HepG2 (cell line): ENCODE measurements around the gene FBXO24. TPM values are rescaled to one million over a fixed set of nuclear protein-coding genes. Genes with fewer than 3 reads are reported as not detected.
A peak's percentile ranks its signal among the peaks of the same experiment; 100 is the strongest.

Experiments
- ATF3 ChIP-seq: sonication (generic); formaldehyde crosslinking; IDR thresholded peaks from 2 replicates; pipeline ENCODE4 v1.4.0; 2020; ENCODE audit warnings: missing genetic modification reagents
- ETV5 ChIP-seq: IDR thresholded peaks from 2 replicates; pipeline ENCODE4 v1.6.1; 2018; ENCODE audit warnings: missing biosample characterization, missing genetic modification reagents, inconsistent platforms, borderline replicate concordance
- FOSL2 ChIP-seq: sonication (generic); formaldehyde crosslinking; IDR thresholded peaks from 2 replicates; pipeline ENCODE4 v1.4.0; 2020; ENCODE audit warnings: missing genetic modification reagents
- HHEX ChIP-seq: IDR thresholded peaks from 2 replicates; pipeline ENCODE4 v1.6.1; 2016; ENCODE audit warnings: control low read depth
- KAT7 ChIP-seq: IDR thresholded peaks from 2 replicates; pipeline ENCODE4 v1.6.1; 2018; ENCODE audit warnings: borderline replicate concordance, missing compliant biosample characterization
- POLR2AphosphoS5 ChIP-seq: IDR thresholded peaks from 2 replicates; pipeline ENCODE4 v1.6.1; 2012; ENCODE audit warnings: low read depth, low read length
- SNAI1 ChIP-seq: sonication (generic); formaldehyde crosslinking; IDR thresholded peaks from 2 replicates; pipeline ENCODE4 v1.5.0; 2020; ENCODE audit warnings: mild to moderate bottlenecking, missing genetic modification reagents, borderline replicate concordance
- SOX6 ChIP-seq, 2 experiments: fragments of 450-650 bp in 1 of 2; sonication (generic) in 1 of 2; formaldehyde crosslinking in 1 of 2; IDR thresholded peaks; 2 replicates each; pipeline versions ENCODE4 v1.4.0 to v1.6.1; 2017 to 2020; ENCODE audit warnings: antibody characterized with exemption in 1 of 2, mild to moderate bottlenecking in 1 of 2, missing genetic modification reagents in 1 of 2
- SYNCRIP ChIP-seq: fragments of 200-400 bp; formaldehyde crosslinking; IDR thresholded peaks from 2 replicates; pipeline ENCODE4 v1.6.1; 2018; ENCODE audit warnings: mild to moderate bottlenecking, low read depth, low read length; ENCODE audit not compliant: insufficient read depth
- TBP ChIP-seq: sonication (generic); formaldehyde crosslinking; IDR thresholded peaks from 2 replicates; pipeline ENCODE4 v1.5.0; 2020; ENCODE audit warnings: missing genetic modification reagents
- THAP11 ChIP-seq: IDR thresholded peaks from 2 replicates; pipeline ENCODE4 v1.6.1; 2016; ENCODE audit warnings: missing biosample characterization, missing genetic modification reagents
- THYN1 ChIP-seq: sonication (generic); formaldehyde crosslinking; IDR thresholded peaks from 2 replicates; pipeline ENCODE4 v1.8.1; 2023; ENCODE audit warnings: low read depth, mild to moderate bottlenecking, moderate library complexity, missing genetic modification reagents, borderline replicate concordance
- ZFP36L1 ChIP-seq: sonication (generic); formaldehyde crosslinking; IDR thresholded peaks from 2 replicates; pipeline ENCODE4 v1.8.0; 2022; ENCODE audit warnings: mild to moderate bottlenecking, missing genetic modification reagents, moderate library complexity
- ZNF34 ChIP-seq: sonication (generic); formaldehyde crosslinking; IDR thresholded peaks from 2 replicates; pipeline ENCODE4 v1.4.0; 2020; ENCODE audit warnings: mild to moderate bottlenecking, missing genetic modification reagents, borderline replicate concordance
- ZNF501 ChIP-seq: sonication (generic); formaldehyde crosslinking; IDR thresholded peaks from 2 replicates; pipeline ENCODE4 v1.5.1; 2020; ENCODE audit warnings: mild to moderate bottlenecking, moderate library complexity, missing genetic modification reagents
- ZNF674 ChIP-seq: sonication (generic); formaldehyde crosslinking; IDR thresholded peaks from 2 replicates; pipeline ENCODE4 v1.5.0; 2020; ENCODE audit warnings: low read depth, mild to moderate bottlenecking, missing genetic modification reagents
- ZNF773 ChIP-seq: sonication (generic); formaldehyde crosslinking; IDR thresholded peaks from 2 replicates; pipeline ENCODE4 v1.4.0; 2020; ENCODE audit warnings: missing genetic modification reagents, borderline replicate concordance
- polyA plus RNA-seq, 8 experiments: library from polyadenylated mRNA; depleted of rRNA in 3 of 8; stranded (reverse) in 7 of 8; unstranded in 1 of 8; fragments of >200 nt; fragmentation: Illumina TruSeq in 4 of 8; extraction: Trizol in 4 of 8; gene quantifications; 2 replicates each; pipeline versions ENCODE4 v1.2.1 to v1.2.3, GENCODE V29; 2011 to 2016; ENCODE audit warnings: low read depth in 4 of 8, missing spikeins in 1 of 8, mixed read lengths in 1 of 8; ENCODE audit not compliant: insufficient read depth in 1 of 8
- total RNA-seq, 5 experiments: library from RNA; depleted of rRNA; stranded (reverse); fragments of >200 nt; fragmentation: Illumina TruSeq; extraction: Trizol; gene quantifications; 2 replicates each; pipeline ENCODE4 v1.2.3, GENCODE V29; 2016; ENCODE audit warnings: low read depth in 1 of 5
- TF ChIP-seq, protein P1 (sequence below): sonication (generic); formaldehyde crosslinking; IDR thresholded peaks from 2 replicates; pipeline ENCODE4 v1.4.0; 2020; ENCODE audit warnings: missing genetic modification reagents

Gene FBXO24
- total and polyA plus RNA-seq, 2 of the 13 experiments (the other 11 are each of a cell fraction or from before 2014, with no cell fraction given): 0.20 to 0.55 TPM

- no peak for TF ChIP-seq ZNF773 (CRISPR knock-in tag)
- TF ChIP-seq ZFP36L1: no peak
- TF ChIP-seq, protein P1, sequence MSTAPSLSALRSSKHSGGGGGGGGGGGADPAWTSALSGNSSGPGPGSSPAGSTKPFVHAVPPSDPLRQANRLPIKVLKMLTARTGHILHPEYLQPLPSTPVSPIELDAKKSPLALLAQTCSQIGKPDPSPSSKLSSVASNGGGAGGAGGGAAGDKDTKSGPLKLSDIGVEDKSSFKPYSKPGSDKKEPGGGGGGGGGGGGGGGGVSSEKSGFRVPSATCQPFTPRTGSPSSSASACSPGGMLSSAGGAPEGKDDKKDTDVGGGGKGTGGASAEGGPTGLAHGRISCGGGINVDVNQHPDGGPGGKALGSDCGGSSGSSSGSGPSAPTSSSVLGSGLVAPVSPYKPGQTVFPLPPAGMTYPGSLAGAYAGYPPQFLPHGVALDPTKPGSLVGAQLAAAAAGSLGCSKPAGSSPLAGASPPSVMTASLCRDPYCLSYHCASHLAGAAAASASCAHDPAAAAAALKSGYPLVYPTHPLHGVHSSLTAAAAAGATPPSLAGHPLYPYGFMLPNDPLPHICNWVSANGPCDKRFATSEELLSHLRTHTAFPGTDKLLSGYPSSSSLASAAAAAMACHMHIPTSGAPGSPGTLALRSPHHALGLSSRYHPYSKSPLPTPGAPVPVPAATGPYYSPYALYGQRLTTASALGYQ (CRISPR knock-in tag): peak; percentile 72; the same call in 1 of the 2 replicates
- no peak for TF ChIP-seq SNAI1
- TF ChIP-seq ETV5 (CRISPR knock-in tag): peak; percentile 96
- no peak for TF ChIP-seq SOX6 (IDR thresholded peaks at IDR 0.05)
- peak; percentile 67 for TF ChIP-seq SOX6 (CRISPR knock-in tag; IDR thresholded peaks at IDR 0.05)
- no peak for TF ChIP-seq ZNF501 (CRISPR knock-in tag)
- peak; percentile 16; the same call in 1 of the 2 replicates for TF ChIP-seq THYN1 (CRISPR knock-in tag)
- TF ChIP-seq FOSL2 (CRISPR knock-in tag): peak; percentile 70
- TF ChIP-seq POLR2AphosphoS5: peak; percentile 69
- no peak for TF ChIP-seq THAP11 (CRISPR knock-in tag)
- TF ChIP-seq ATF3: no peak
- TF ChIP-seq HHEX (CRISPR knock-in tag): peak; percentile 15; the same call in 1 of the 2 replicates
- no peak for TF ChIP-seq TBP (CRISPR knock-in tag)
- TF ChIP-seq ZNF674 (CRISPR knock-in tag): no peak
- no peak for TF ChIP-seq ZNF34 (CRISPR knock-in tag)
- no peak for TF ChIP-seq KAT7 (CRISPR knock-in tag)
- TF ChIP-seq SYNCRIP: no peak
These were observed 39.8 kb upstream of the FBXO24 start (continued) for GRCh38 chr7:100546129-100546925.
